ENCODE results near the gene PDCD2L.

PDCD2L gene

DNA sequence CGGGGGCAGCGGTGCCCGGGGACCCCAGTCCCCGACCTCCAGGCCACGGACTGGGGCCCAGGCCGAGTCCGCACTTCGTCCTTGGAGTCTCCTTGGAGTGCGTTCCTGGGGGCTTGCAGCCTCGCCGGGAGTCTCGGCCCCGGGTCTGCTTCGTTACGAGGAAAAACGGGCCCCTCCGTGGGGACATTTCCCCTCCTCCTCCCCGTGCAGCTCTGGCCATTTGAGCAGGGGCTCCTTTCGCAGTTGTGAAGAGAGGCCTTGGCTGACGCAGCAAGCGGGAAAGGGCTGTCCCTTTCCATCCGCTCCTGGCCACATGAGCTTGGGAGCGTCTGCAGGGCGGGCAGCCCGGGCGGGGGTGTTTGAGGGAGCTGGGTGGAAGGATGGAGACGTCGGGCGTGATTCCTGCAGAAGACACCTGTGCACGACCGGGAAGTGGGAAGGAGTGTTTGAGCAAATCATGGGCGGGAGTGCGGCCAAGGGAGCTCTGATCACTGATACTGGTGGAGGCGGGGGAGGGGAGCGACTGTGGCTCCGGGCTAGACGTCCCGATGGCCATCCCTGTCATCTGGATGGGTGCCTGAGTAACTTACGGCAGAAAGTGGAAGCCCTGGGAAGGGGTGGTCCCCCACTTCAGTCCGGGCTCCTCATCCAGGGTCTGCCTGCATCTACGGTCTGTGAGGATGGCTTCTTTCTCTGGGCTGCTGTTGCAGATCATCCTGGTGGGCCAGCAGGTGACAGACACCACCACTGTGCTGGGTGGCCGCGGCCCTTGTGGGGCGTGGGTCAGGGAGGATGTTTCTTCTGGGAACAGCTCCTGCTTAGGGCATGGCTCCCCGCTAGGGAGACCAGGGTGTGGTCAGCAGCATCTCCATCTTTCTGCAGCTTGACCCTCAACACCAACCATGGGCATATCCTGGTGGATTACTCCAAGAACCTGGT lies 38.5 kb upstream of the PDCD2L start:
- H3K4me1 ChIP-seq (ENCODE audit: insufficient read depth, low read length): peaks cover 28% of the 10 kb centered on the region
- peak; percentile 30 for DNase-seq

DNA sequence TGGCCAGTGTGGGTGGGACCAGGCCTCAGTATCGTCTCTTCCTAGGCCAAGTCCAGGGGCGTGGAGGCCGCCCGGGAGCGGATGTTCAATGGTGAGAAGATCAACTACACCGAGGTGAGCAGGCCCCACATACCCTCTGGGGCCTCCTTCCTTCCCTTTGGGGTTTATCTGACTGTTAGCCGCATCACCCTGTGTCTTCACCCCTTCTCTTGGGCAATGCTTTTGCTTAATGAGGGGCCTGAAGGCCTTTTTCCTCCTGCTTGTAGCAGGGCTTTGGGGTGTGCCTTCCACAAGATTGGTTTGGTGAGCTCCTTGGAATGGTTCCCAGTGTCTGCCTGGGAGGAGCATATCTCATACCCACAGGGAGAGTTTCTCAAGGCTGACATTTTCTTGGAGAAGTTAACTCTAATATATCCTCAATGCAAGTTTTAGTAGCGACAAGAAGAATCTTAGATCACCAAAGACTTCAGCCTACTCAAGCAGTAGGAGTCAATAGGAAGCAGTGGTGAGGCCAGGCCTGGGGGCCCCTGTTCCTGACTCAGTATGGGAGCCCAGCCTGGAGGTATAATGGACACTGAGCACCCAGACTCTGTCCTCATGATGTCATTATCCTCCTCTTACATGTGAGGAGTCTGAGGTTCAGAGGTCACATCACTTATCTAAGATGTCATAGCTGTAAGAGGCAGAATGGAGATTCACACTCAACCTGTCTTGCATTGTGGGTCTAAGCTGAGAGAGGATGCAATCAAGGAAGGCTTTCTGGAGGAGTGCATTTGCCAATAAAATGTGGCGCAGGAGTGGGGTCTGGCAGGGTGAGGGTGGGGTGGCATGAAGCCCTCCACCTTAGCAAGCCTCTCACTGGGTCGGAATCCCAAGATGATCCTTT lies 37.2 kb upstream of the PDCD2L start:
- no peak for DNase-seq
- peak overlapping the region; percentile 78 for H3K4me2 ChIP-seq (ENCODE audit: insufficient read depth, low read length)
- H3K9me3 ChIP-seq (ENCODE audit: insufficient read depth, low read length, severe bottlenecking): no peaks in the 10 kb centered on the region

More for the DNA sequence above, 38.5 kb upstream of the PDCD2L start:
- peaks cover 7% of the 10 kb centered on the region; the same call in 1 of the 2 replicates for H4K20me1 ChIP-seq (ENCODE audit: insufficient read depth, low read length)
- ATAC-seq (ENCODE audit: insufficient read depth, low read depth): peak; percentile 34
- H3K36me3 ChIP-seq (ENCODE audit: insufficient read depth, low read length): peaks cover 42% of the 10 kb centered on the region
- peaks cover 17% of the 10 kb centered on the region for H3K79me2 ChIP-seq (ENCODE audit: insufficient read depth, low read length)
- peak overlapping the region; percentile 73 to 85 for H3K4me3 ChIP-seq (ENCODE audit: low read depth in 1 of 2, low read length in 2 of 2)
- H3K27me3 ChIP-seq (ENCODE audit: insufficient read depth, low read length, poor library complexity): no peaks in the 10 kb centered on the region
- TF ChIP-seq, protein P1, sequence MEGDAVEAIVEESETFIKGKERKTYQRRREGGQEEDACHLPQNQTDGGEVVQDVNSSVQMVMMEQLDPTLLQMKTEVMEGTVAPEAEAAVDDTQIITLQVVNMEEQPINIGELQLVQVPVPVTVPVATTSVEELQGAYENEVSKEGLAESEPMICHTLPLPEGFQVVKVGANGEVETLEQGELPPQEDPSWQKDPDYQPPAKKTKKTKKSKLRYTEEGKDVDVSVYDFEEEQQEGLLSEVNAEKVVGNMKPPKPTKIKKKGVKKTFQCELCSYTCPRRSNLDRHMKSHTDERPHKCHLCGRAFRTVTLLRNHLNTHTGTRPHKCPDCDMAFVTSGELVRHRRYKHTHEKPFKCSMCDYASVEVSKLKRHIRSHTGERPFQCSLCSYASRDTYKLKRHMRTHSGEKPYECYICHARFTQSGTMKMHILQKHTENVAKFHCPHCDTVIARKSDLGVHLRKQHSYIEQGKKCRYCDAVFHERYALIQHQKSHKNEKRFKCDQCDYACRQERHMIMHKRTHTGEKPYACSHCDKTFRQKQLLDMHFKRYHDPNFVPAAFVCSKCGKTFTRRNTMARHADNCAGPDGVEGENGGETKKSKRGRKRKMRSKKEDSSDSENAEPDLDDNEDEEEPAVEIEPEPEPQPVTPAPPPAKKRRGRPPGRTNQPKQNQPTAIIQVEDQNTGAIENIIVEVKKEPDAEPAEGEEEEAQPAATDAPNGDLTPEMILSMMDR (IDR thresholded peaks at IDR 0.05; ENCODE audit: borderline replicate concordance, extremely low read depth, low read length, poor library complexity, severe bottlenecking): no peak
- no peak for TF ChIP-seq EZH2 (IDR thresholded peaks at IDR 0.05; ENCODE audit: borderline replicate concordance, low read depth, low read length, severe bottlenecking)
- H3K9me3 ChIP-seq (ENCODE audit: insufficient read depth, low read length, severe bottlenecking): no peaks in the 10 kb centered on the region
- peak overlapping the region; percentile 93 for H3K9ac ChIP-seq (ENCODE audit: low read depth, low read length)
- peak overlapping the region; percentile 78 for H3K4me2 ChIP-seq (ENCODE audit: insufficient read depth, low read length)
- peak overlapping the region; percentile 61 for H3K27ac ChIP-seq (ENCODE audit: low read length)
- H2AFZ ChIP-seq (ENCODE audit: low read depth, low read length): peak overlapping the region; percentile 88

DNA sequence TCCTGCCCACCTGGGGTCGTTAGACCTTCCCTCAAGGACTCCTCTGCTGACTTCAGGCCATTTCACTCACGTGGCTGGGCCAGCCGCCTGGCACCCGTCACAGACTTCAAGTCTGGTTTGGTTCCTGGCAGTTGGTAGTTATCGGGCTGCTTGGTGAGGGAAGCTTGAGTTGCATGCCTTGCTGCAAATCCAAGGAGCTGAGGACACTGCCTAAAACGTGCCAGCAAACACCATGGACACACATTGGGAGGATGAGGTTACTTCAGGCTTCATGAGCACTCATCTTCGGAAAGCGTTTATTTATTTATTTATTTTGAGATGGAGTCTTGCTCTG lies 36.6 kb upstream of the PDCD2L start:
- H4K20me1 ChIP-seq (ENCODE audit: insufficient read depth, low read length): peaks cover 12% of the 10 kb centered on the region; the same call in 1 of the 2 replicates

More for the DNA sequence above, 37.2 kb upstream of the PDCD2L start:
- ATAC-seq (ENCODE audit: insufficient read depth, low read depth): no peak
- peak overlapping the region in 1 of 2 experiments; percentile 85; a peak in 2 of 4 replicates for H3K4me3 ChIP-seq (ENCODE audit: low read depth in 1 of 2, low read length in 2 of 2)
- H3K9ac ChIP-seq (ENCODE audit: low read depth, low read length): peak overlapping the region; percentile 93; the same call in 1 of the 2 replicates
- H3K27me3 ChIP-seq (ENCODE audit: insufficient read depth, low read length, poor library complexity): no peaks in the 10 kb centered on the region
- no peak overlapping the region for H3K27ac ChIP-seq (ENCODE audit: low read length)
- TF ChIP-seq EZH2 (IDR thresholded peaks at IDR 0.05; ENCODE audit: borderline replicate concordance, low read depth, low read length, severe bottlenecking): no peak
- TF ChIP-seq, protein P1 (IDR thresholded peaks at IDR 0.05; ENCODE audit: borderline replicate concordance, extremely low read depth, low read length, poor library complexity, severe bottlenecking): no peak
- H3K4me1 ChIP-seq (ENCODE audit: insufficient read depth, low read length): peaks cover 28% of the 10 kb centered on the region
- no peak overlapping the region for H2AFZ ChIP-seq (ENCODE audit: low read depth, low read length)
- peaks cover 17% of the 10 kb centered on the region for H3K79me2 ChIP-seq (ENCODE audit: insufficient read depth, low read length)
- peaks cover 12% of the 10 kb centered on the region; the same call in 1 of the 2 replicates for H4K20me1 ChIP-seq (ENCODE audit: insufficient read depth, low read length)
- peaks cover 50% of the 10 kb centered on the region for H3K36me3 ChIP-seq (ENCODE audit: insufficient read depth, low read length)

More for the DNA sequence above, 36.6 kb upstream of the PDCD2L start:
- Histone ChIP-seq H2AFZ (ENCODE audit: low read depth, low read length) (no peak overlapping the region), H3K36me3 (ENCODE audit: insufficient read depth, low read length) (peaks cover 53% of the 10 kb centered on the region), H3K9ac (ENCODE audit: low read depth, low read length) (no peak overlapping the region), H3K27ac (ENCODE audit: low read length) (no peak overlapping the region), H3K27me3 (ENCODE audit: insufficient read depth, low read length, poor library complexity) (no peaks in the 10 kb centered on the region), H3K4me1 (ENCODE audit: insufficient read depth, low read length) (peaks cover 28% of the 10 kb centered on the region), H3K9me3 (ENCODE audit: insufficient read depth, low read length, severe bottlenecking) (no peaks in the 10 kb centered on the region), H3K79me2 (ENCODE audit: insufficient read depth, low read length) (peaks cover 17% of the 10 kb centered on the region), H3K4me2 (ENCODE audit: insufficient read depth, low read length) (0 out of 2 replicates have a peak overlapping the region, but pooled peaks have one; percentile 5), H3K4me3 (ENCODE audit: low read depth in 1 of 2, low read length in 2 of 2) (no peak overlapping the region)
- DNase-seq: no peak
- no peak for TF ChIP-seq EZH2 (IDR thresholded peaks at IDR 0.05; ENCODE audit: borderline replicate concordance, low read depth, low read length, severe bottlenecking)
- TF ChIP-seq, protein P1 (IDR thresholded peaks at IDR 0.05; ENCODE audit: borderline replicate concordance, extremely low read depth, low read length, poor library complexity, severe bottlenecking): no peak
- ATAC-seq (ENCODE audit: insufficient read depth, low read depth): no peak
